GM12878 (cell line): Measurements from ENCODE around the gene PPFIA4. TPM values are rescaled to one million over a fixed set of nuclear protein-coding genes. Genes with fewer than 3 reads are reported as not detected.

Source experiments
- ATAC-seq: fragments of 200-7000 bp; cut with Tn5 transposase; 3 replicates; pipeline ENCODE4 v1.9.1; 2020; ENCODE audit warnings: mild to moderate bottlenecking, moderate library complexity
- BruUV-seq: library from RNA; stranded (reverse); fragments of 400-500 nt; replicated peaks from 2 replicates; lab custom pipeline; 2021; lab: Mats Ljungman, UMichigan
- CTCF ChIA-PET: fragments of 300-600 bp; sonication (Branson Sonifier 250); formaldehyde crosslinking; extraction: SDS; loops from one replicate; lab custom pipeline; 2021; ENCODE audit warnings: inconsistent platforms; lab: Yijun Ruan, JAX
- POLR2A ChIA-PET: fragments of 350-600 bp; formaldehyde crosslinking; extraction: SDS; loops from one replicate; lab custom pipeline; 2021; ENCODE audit warnings: inconsistent platforms; lab: Charles Lee
- RAD21 ChIA-PET: fragments of 300-600 bp; sonication (Branson Sonifier 250); formaldehyde crosslinking; loops from one replicate; lab custom pipeline; 2023; ENCODE audit warnings: antibody characterized with exemption; ENCODE audit not compliant: unreplicated experiment; lab: Charles Lee
- SMC1A ChIA-PET: fragments of 300-600 bp; sonication (Branson Sonifier 250); formaldehyde crosslinking; loops from one replicate; lab custom pipeline; 2023; ENCODE audit not compliant: unreplicated experiment, uncharacterized antibody; lab: Charles Lee
- DNase-seq: peaks from one replicate; pipeline ENCODE4 v3.0.0-alpha.2; 2011; ENCODE audit warnings: low read depth, low spot score
- FAIRE-seq: peaks from 3 replicates; lab custom pipeline; 2011; peaks lifted over from hg19 to GRCh38; lab: Jason Lieb, UNC
- H2AFZ ChIP-seq: 2 replicates; pipeline ENCODE4 v1.6.0; 2011; ENCODE audit warnings: low read depth, low read length, control low read depth; ENCODE audit not compliant: control insufficient read depth
- H3K27ac ChIP-seq: 2 replicates; pipeline ENCODE4 v1.5.1; 2011; ENCODE audit warnings: control low read depth; ENCODE audit not compliant: control insufficient read depth, insufficient read depth
- H3K27me3 ChIP-seq, 2 experiments: replicated peaks in 1 of 2; 2 replicates each; pipeline versions ENCODE4 v1.6.0 to v1.6.1; 2011; ENCODE audit warnings: low read length in 1 of 2; ENCODE audit not compliant: control insufficient read depth in 2 of 2, insufficient read depth in 2 of 2
- H3K36me3 ChIP-seq, 2 experiments: 2 replicates each; pipeline ENCODE4 v1.5.1; 2011; ENCODE audit warnings: low read length in 1 of 2; ENCODE audit not compliant: control insufficient read depth in 2 of 2, insufficient read depth in 2 of 2
- H3K4me1 ChIP-seq: 2 replicates; pipeline ENCODE4 v1.6.1; 2011; ENCODE audit warnings: mild to moderate bottlenecking, low read length, moderate library complexity, mixed read lengths; ENCODE audit not compliant: control insufficient read depth, insufficient read depth
- H3K4me2 ChIP-seq: 2 replicates; pipeline ENCODE4 v1.6.0; 2011; ENCODE audit warnings: control low read depth; ENCODE audit not compliant: control insufficient read depth, insufficient read depth
- H3K4me3 ChIP-seq: fragments of 200-600 bp; sonication (generic); 2 replicates; pipeline ENCODE4 v1.5.1; 2016
- H3K79me2 ChIP-seq: 2 replicates; pipeline ENCODE4 v1.6.0; 2011; ENCODE audit warnings: low read length; ENCODE audit not compliant: control insufficient read depth, insufficient read depth
- H3K9ac ChIP-seq: 2 replicates; pipeline ENCODE4 v1.8.0; 2011; ENCODE audit warnings: low read length, control low read depth, mixed read lengths; ENCODE audit not compliant: control insufficient read depth, insufficient read depth
- H3K9me3 ChIP-seq: replicated peaks from 3 replicates; pipeline ENCODE4 v1.5.1; 2011; ENCODE audit warnings: mild to moderate bottlenecking, low read length; ENCODE audit not compliant: control insufficient read depth, insufficient read depth
- H4K20me1 ChIP-seq: 2 replicates; pipeline ENCODE4 v1.6.0; 2011; ENCODE audit not compliant: control insufficient read depth, insufficient read depth
- BRCA1 ChIP-seq: IDR thresholded peaks from 2 replicates; pipeline ENCODE4 v1.6.1; 2011; ENCODE audit warnings: low read depth, low read length, improper control_type of control experiment
- CBX3 ChIP-seq: fragments of 200-600 bp; sonication (generic); IDR thresholded peaks from 2 replicates; pipeline ENCODE4 v1.6.1; 2016; ENCODE audit warnings: low read depth, borderline replicate concordance
- CHD4 ChIP-seq: fragments of 200-600 bp; sonication (generic); IDR thresholded peaks from 2 replicates; pipeline ENCODE4 v1.6.1; 2016; ENCODE audit warnings: mild to moderate bottlenecking
- EP300 ChIP-seq, 2 experiments: fragments of 150-350 bp in 1 of 2; IDR thresholded peaks; 2 replicates each; pipeline ENCODE4 v1.6.1; 2011 to 2012; ENCODE audit warnings: low read depth in 2 of 2, low read length in 2 of 2, borderline replicate concordance in 1 of 2, improper control_type of control experiment in 1 of 2, inconsistent platforms in 1 of 2; ENCODE audit not compliant: control insufficient read depth in 1 of 2
- EZH2 ChIP-seq: IDR thresholded peaks from 2 replicates; pipeline ENCODE4 v1.6.1; 2012; ENCODE audit warnings: low read depth, mild to moderate bottlenecking, control low read depth, inconsistent platforms, low read length, borderline replicate concordance; ENCODE audit not compliant: control insufficient read depth
- IKZF1 ChIP-seq: fragments of 450-650 bp; conservative IDR thresholded peaks from 2 replicates; pipeline ENCODE4 v1.6.1; 2017; ENCODE audit warnings: antibody characterized with exemption, mild to moderate bottlenecking
- LARP7 ChIP-seq: fragments of 450-650 bp; IDR thresholded peaks from 2 replicates; pipeline ENCODE4 v1.6.1; 2017; ENCODE audit warnings: mild to moderate bottlenecking
- MXI1 ChIP-seq: fragments of 150-350 bp; IDR thresholded peaks from 2 replicates; pipeline ENCODE4 v1.6.1; 2011; ENCODE audit warnings: low read depth, mild to moderate bottlenecking, inconsistent platforms, low read length, improper control_type of control experiment
- RBBP5 ChIP-seq: fragments of 200-600 bp; sonication (generic); conservative IDR thresholded peaks from 2 replicates; pipeline ENCODE4 v1.6.1; 2016
- SREBF2 ChIP-seq: IDR thresholded peaks from 2 replicates; pipeline ENCODE4 v1.6.1; 2012; ENCODE audit warnings: mild to moderate bottlenecking, low read length
- STAT3 ChIP-seq: IDR thresholded peaks from 2 replicates; pipeline ENCODE4 v1.6.1; 2011; ENCODE audit warnings: low read depth, low read length, improper control_type of control experiment
- WRNIP1 ChIP-seq: IDR thresholded peaks from 2 replicates; pipeline ENCODE4 v1.6.1; 2011; ENCODE audit warnings: low read depth, low read length, improper control_type of control experiment, borderline replicate concordance
- YBX1 ChIP-seq: fragments of 450-650 bp; IDR thresholded peaks from 2 replicates; pipeline ENCODE4 v1.6.1; 2016; ENCODE audit warnings: antibody characterized with exemption
- ZNF217 ChIP-seq: fragments of 450-650 bp; IDR thresholded peaks from 2 replicates; pipeline ENCODE4 v1.6.1; 2017; ENCODE audit warnings: antibody characterized with exemption, mild to moderate bottlenecking
- ZNF384 ChIP-seq: IDR thresholded peaks from 2 replicates; pipeline ENCODE4 v1.6.1; 2012; ENCODE audit warnings: low read depth, mild to moderate bottlenecking, low read length, improper control_type of control experiment, borderline replicate concordance
- ZSCAN29 ChIP-seq: fragments of 450-650 bp; IDR thresholded peaks from 2 replicates; pipeline ENCODE4 v1.6.1; 2017; ENCODE audit warnings: mild to moderate bottlenecking, moderate library complexity
- WGBS: methylation state at CpG from one replicate; pipeline ENCODE4 v1.1.6; 2016; ENCODE audit warnings: low lambda C conversion rate; ENCODE audit not compliant: insufficient replicate concordance, insufficient coverage; ENCODE audit errors: missing lambda C conversion rate; 5-methylcytosine and 5-hydroxymethylcytosine counted together
- in situ Hi-C: fragments of 300-500 bp; cut with MboI; formaldehyde crosslinking; loops from 9 replicates; pipeline ENCODE4 v1.14.3; 2018; ENCODE audit warnings: mixed read lengths
- intact Hi-C: fragments of 100-400 bp; cut with micrococcal nuclease; formaldehyde crosslinking; loops from one replicate; pipeline ENCODE4 v1.14.2; 2022; ENCODE audit not compliant: unreplicated experiment
- polyA plus RNA-seq, 11 experiments: library from polyadenylated mRNA; depleted of rRNA in 4 of 11; unstranded in 6 of 11; stranded (reverse) in 5 of 11; fragments of >200 nt; fragmentation: Nextera tagmentation in 4 of 11; fragmentation: Illumina TruSeq in 1 of 11; extraction: Ambion mirVana in 4 of 11; extraction: Trizol in 1 of 11; gene quantifications; 1 replicate in 1 of 11; 2 replicates in 10 of 11; pipeline versions ENCODE4 v1.2.1 to v1.2.3, GENCODE V29; 2011 to 2016; ENCODE audit warnings: inconsistent platforms in 2 of 11, missing spikeins in 2 of 11, low read depth in 1 of 11
- total RNA-seq, 4 experiments: library from RNA; depleted of rRNA in 3 of 4; stranded (reverse); fragments of >200 nt in 3 of 4; fragmentation: Illumina TruSeq in 1 of 4; extraction: Trizol in 1 of 4; gene quantifications; 2 replicates each; pipeline versions ENCODE4 v1.2.1 to v1.2.3, GENCODE V29; 2013 to 2021
- TF ChIP-seq, protein P1 (sequence below): fragments of 450-650 bp; formaldehyde crosslinking; IDR thresholded peaks from 2 replicates; pipeline ENCODE4 v1.4.0; 2022; ENCODE audit warnings: mild to moderate bottlenecking, moderate library complexity
- TF ChIP-seq, protein P2 (sequence below): IDR thresholded peaks from 2 replicates; pipeline ENCODE4 v1.6.1; 2011; ENCODE audit warnings: low read depth, mild to moderate bottlenecking, low read length, moderate library complexity, borderline replicate concordance; ENCODE audit errors: extremely low read depth
- TF ChIP-seq, protein P3 (sequence below): fragments of 450-650 bp; IDR thresholded peaks from 2 replicates; pipeline ENCODE4 v1.6.1; 2017; ENCODE audit warnings: low read depth, mild to moderate bottlenecking, moderate library complexity

The PPFIA4 gene
- total and polyA plus RNA-seq, 10 of the 15 experiments (the other 5 are each of a cell fraction or from before 2014, with no cell fraction given) = 0.02 to 19.7 (median 0.34) TPM; not detected in 1

DNA sequence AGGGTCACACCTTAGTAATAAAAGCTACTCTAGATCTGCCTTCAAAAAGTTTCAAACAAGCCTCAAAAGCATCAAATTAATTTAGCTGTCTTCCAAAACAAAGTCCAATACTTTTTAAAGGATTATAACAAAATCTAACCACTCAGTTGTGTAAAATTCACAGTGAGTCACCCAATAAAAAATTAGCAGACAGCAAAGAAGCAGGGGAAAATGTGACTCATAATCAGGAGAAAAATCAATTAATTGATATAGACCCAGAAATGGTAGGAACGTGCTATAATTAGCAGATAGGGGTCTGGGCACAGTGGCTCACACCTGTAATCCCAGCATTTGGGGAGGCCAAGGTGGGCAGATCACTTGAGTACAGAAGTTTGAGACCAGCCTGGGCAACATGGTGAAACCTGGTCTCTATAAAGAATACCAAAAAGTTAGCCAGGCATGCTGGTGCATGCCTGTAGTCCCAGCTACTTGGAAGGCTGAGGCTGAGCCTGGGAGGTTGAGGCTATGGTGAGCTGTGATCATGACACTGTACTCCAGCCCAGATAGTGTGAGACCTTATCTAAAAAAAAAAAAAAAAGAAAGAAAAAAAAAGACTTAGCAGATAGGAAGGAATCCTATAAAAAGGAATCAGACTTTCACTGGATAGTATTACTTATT, 67.6 kb downstream of the PPFIA4 start:
- TF ChIP-seq, protein P1, sequence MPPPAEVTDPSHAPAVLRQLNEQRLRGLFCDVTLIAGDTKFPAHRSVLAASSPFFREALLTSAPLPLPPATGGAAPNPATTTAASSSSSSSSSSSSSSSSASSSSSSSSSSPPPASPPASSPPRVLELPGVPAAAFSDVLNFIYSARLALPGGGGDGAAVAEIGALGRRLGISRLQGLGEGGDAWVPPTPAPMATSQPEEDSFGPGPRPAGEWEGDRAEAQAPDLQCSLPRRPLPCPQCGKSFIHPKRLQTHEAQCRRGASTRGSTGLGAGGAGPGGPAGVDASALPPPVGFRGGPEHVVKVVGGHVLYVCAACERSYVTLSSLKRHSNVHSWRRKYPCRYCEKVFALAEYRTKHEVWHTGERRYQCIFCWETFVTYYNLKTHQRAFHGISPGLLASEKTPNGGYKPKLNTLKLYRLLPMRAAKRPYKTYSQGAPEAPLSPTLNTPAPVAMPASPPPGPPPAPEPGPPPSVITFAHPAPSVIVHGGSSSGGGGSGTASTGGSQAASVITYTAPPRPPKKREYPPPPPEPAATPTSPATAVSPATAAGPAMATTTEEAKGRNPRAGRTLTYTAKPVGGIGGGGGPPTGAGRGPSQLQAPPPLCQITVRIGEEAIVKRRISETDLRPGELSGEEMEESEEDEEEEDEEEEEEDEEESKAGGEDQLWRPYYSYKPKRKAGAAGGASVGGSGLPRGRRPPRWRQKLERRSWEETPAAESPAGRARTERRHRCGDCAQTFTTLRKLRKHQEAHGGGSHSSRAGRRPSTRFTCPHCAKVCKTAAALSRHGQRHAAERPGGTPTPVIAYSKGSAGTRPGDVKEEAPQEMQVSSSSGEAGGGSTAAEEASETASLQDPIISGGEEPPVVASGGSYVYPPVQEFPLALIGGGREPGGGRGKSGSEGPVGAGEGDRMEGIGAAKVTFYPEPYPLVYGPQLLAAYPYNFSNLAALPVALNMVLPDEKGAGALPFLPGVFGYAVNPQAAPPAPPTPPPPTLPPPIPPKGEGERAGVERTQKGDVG (CRISPR knock-in tag) = no peak
- TF ChIP-seq IKZF1 = no peak
- no peak for TF ChIP-seq ZNF384
- TF ChIP-seq BRCA1 = no peak
- TF ChIP-seq WRNIP1 = no peak
- TF ChIP-seq, protein P2, sequence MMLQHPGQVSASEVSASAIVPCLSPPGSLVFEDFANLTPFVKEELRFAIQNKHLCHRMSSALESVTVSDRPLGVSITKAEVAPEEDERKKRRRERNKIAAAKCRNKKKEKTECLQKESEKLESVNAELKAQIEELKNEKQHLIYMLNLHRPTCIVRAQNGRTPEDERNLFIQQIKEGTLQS = no peak
- no peak for TF ChIP-seq CHD4
- TF ChIP-seq ZSCAN29 = no peak
- TF ChIP-seq MXI1 = no peak
- TF ChIP-seq RBBP5 = no peak
- TF ChIP-seq SREBF2 = no peak
- TF ChIP-seq STAT3 = no peak
- TF ChIP-seq, protein P3, sequence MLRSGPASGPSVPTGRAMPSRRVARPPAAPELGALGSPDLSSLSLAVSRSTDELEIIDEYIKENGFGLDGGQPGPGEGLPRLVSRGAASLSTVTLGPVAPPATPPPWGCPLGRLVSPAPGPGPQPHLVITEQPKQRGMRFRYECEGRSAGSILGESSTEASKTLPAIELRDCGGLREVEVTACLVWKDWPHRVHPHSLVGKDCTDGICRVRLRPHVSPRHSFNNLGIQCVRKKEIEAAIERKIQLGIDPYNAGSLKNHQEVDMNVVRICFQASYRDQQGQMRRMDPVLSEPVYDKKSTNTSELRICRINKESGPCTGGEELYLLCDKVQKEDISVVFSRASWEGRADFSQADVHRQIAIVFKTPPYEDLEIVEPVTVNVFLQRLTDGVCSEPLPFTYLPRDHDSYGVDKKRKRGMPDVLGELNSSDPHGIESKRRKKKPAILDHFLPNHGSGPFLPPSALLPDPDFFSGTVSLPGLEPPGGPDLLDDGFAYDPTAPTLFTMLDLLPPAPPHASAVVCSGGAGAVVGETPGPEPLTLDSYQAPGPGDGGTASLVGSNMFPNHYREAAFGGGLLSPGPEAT = no peak
- TF ChIP-seq EZH2 = no peak
- TF ChIP-seq CBX3 = no peak
- no peak for TF ChIP-seq ZNF217
- TF ChIP-seq EP300 (IDR thresholded peaks at IDR 0.05; ENCODE audit: borderline replicate concordance in 1 of 2, control insufficient read depth in 1 of 2, low read depth in 2 of 2, low read length in 2 of 2) = no peak
- no peak for TF ChIP-seq LARP7
- no peak for TF ChIP-seq YBX1
- ATAC-seq (no peak), FAIRE-seq (no peak), DNase-seq (no peak)
- Histone ChIP-seq H2AFZ (no peak overlapping the region), H3K79me2 (no peaks in the 10 kb centered on the region), H4K20me1 (no peaks in the 10 kb centered on the region), H3K9me3 (peaks cover 2% of the 10 kb centered on the region; the same call in 1 of the 3 replicates), H3K4me3 (no peak overlapping the region), H3K27ac (no peak overlapping the region), H3K27me3 (peaks cover 0 to 2% of the 10 kb centered on the region in 2 experiments; a peak in 1 of 4 replicates), H3K9ac (no peak overlapping the region), H3K4me1 (no peaks in the 10 kb centered on the region), H3K36me3 (no peaks in the 10 kb centered on the region), H3K4me2 (no peak overlapping the region)
- ChIA-PET RAD21 (no interaction called here), CTCF (interaction anchor here (1.7 kb wide), 1 partner anchor 9 kb away, joined by 5 read pairs; no protein-coding TSS in a partner anchor), SMC1A (no interaction called here), POLR2A (no interaction called here)
- in situ Hi-C loops (no loop called here), intact Hi-C loops (no loop called here)
- no TSS peak for BruUV-seq
- WGBS = 5% methylated on average over 1 of the region's 1 CpG
